Islet of Langerhans (tissue), 1 donor: ENCODE results near the gene BOK.
"Not testable (repeated sequence)": the region's sequence is repeated elsewhere in the genome, so short reads cannot be mapped to it uniquely, and the experiment has no call there.

Source experiments
- FAIRE-seq: peaks from one replicate; lab custom pipeline; 2011; peaks lifted over from hg19 to GRCh38; lab: Jason Lieb, UNC

BOK gene

DNA sequence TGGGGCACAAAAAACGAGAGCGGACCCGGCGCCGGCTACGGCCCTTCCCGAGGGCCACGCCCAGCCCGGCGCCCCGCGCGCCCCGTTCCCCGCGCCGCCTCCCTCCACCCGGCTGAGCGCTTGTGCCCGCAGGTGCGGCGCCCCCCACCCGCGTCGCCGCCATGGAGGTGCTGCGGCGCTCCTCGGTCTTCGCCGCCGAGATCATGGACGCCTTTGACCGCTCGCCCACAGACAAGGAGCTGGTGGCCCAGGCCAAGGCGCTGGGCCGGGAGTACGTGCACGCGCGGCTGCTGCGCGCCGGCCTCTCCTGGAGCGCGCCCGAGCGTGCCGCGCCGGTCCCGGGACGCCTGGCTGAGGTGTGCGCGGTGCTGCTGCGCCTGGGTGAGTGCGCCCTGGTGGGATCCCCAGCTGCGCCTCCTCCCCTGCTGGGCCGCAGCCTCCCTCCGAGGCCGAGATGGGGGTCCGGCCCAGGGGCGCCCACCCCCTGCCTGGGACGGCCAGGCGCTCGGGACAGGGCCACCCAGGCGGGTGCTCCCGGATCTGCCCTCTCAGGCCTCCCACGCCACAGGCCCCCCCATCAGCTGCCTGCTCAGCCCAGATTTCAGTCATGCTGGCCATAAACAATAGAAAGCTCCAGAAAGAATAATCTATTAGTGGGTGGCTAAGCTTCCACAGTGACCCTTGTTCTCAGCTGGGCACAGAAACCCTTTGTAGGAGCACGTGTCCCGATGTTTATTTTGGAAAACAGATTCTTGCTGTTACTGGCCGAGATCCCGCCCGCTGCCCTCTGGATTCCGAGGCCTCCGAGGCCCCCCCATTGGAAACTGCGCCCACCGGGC is 997 bp downstream of the BOK start:
- no peak for FAIRE-seq

DNA sequence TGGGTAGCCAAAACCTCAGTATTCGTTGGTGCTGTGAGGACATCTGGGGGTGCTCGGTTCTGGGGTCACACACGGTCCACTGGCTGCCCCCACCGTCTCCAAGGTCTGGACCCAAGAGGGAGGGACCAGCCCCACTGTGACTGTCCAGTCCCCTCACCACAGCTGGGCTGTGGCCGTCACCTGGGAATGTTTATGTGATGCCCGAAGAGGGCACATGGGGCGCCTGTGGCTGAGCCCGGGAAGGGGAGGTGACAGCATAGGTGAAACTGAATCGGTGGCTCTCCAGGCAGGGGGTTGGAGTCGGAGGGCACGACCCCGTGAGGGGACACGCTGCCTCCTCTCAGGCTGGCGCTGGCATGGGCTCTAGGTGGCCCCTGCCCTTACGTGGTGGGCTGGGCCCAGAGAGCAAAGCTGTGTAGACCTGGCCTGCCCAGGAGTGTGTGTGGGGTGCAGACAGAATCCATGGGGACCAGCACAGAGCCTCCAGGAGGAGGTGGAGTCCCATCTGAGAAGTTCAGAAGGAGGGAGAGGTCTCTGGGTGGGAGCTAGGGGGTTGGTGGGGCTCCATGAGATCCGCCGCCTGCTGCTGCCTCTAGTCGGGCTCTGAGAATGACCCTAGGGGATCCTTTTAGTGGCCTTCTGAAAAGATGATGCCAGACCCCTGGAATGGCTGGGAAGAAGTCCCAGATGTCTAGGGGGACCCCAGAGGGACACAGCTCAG is 1.8 kb downstream of the BOK start:
- FAIRE-seq, result no peak

GRCh38 chr2:241560883-241561474 is 2.4 kb downstream of the BOK start:
- no peak for FAIRE-seq

GRCh38 chr2:241561832-241562231 is 3.3 kb downstream of the BOK start:
- FAIRE-seq, result no peak

GRCh38 chr2:241562269-241562891 is 3.8 kb downstream of the BOK start:
- no peak for FAIRE-seq

DNA sequence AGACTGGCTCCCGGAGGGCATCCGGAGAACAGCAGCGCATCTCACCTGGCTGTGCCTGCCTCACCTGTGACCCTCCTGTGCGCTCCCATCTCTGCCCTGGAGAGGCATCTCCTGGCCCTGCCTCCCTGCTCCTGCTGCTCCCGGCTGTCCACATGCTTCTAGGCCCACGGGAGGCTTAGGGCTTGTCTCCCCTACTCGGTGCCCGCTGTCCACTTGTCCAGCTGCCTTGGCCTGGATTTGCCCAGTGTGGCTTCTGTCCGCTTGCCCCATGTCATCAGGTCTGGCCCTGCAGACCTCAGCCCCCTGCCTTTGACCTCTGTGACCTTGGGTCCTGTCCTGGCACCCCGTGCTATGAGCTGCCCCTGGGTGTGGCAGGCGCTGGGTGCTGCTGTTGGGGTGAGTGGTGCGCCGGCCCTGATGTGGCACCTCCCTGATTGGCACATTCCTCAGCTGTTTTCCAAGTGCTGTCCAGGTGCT is 4.5 kb downstream of the BOK start:
- no peak for FAIRE-seq

DNA sequence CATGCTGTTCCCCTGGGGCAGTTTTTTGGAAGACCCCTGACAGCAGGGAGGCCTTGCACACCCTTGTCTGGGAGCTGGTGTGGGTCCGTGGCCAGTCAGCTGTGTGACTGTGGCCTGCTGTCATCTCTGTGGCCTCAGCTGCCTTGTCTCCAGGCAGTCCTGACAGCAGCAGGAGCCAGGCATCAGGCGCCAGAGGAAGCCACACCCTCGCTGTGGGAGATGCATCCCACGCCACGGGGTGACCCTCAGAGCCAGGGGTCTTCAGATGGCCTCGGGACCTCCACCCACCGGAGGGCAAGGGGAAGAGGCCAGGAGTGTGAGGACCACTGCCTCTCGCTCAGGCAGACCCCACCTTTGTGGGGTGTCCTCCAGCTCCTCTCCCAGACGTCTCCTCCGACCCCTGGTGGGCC is 5.0 kb downstream of the BOK start:
- FAIRE-seq, result no peak

DNA sequence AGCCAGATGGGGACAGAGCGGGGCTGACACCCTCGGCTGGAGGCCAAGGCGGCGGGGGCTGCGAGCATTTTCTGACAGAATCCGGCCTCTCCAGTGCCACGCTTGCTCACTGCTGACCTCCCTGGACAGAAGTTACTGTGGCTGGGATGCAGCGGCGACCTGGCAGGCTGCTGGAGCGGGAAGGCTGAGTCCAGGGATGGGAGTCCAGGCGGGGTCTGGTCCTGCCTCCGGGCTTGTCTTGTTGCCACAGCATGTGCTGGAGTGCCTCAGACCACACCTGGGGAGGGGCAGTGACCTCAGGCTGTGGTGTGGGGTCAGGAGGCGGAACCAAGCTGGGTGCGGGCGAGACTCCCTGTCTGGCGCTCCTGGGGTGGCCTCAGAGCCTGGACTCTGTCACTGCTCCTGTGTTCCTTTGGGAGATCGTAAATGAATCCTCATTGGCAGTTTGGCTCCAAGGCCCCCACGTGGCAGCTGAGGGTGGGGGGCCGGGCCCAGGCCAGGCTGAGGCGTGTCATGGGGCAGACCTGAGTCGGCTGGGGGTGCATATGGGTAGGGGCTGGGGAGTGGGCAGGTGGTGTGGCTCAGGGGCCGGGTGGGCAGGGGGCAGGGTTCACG is 5.5 kb downstream of the BOK start:
- FAIRE-seq, result no peak

- FAIRE-seq, result no peak
Measured at GRCh38 chr2:241564596-241565410, 6.3 kb downstream of the BOK start.

- FAIRE-seq, result no peak
Measured at GRCh38 chr2:241565411-241565810, 6.9 kb downstream of the BOK start.

DNA sequence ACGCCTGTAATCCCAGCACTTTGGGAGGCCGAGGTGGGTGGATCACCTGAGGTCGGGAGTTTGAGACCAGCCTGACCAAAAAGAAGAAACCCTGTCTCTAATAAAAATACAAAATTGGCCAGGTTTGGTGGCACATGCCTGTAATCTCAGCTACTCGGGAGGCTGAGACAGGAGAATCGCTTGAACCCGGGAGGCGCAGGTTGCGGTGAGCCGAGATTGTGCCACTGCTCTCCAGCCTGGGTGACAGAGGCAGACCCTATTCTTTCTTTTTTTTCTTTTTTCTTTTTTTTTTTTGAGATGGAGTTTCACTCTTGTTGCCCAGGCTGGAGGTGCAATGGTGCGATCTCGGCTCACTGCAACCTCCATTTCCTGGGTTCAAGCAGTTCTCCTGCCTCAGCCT is 7.5 kb downstream of the BOK start:
- FAIRE-seq, result not testable (repeated sequence)

GRCh38 chr2:241566468-241566867 is 7.9 kb downstream of the BOK start:
- no peak for FAIRE-seq

GRCh38 chr2:241567266-241567665 is 8.7 kb downstream of the BOK start:
- not testable (repeated sequence) for FAIRE-seq

- FAIRE-seq, result no peak
Measured at GRCh38 chr2:241567776-241568175, 9.2 kb downstream of the BOK start.

DNA sequence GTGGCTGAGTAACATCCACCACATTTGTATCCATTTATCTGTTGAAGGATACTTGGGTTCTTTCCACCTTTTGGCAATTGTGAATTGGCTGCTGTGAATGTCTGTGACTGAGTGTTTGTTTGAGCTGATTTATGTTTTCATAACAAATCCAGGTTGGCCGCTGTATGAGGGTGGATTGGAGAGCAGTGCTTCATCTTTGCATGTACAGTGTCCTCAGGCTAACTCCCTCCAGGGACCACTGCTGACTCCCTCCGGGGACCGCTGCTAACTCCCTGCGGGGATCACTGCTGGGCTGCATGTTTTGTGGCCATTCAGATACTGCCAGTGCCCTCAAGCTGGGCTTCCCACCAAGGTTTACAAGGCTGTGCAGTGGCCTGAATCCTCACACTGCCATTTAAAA is 10.2 kb downstream of the BOK start:
- no peak for FAIRE-seq

DNA sequence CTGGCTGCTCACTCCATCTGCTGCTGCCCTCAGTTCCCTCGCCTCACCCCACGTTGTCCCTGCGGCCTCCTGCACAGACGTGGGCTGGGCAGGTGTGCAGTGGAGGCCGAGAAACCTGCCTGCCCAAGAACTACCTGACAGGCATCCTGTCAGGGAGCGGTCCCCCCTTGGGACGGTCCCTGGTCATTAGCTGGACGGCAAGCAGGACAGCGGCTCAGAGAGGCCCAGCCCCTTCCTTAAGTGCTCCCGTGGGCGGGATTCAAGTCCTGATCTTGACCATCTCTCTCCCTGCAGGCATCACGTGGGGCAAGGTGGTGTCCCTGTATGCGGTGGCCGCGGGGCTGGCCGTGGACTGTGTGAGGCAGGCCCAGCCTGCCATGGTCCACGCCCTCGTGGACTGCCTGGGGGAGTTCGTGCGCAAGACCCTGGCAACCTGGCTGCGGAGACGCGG is 11.3 kb downstream of the BOK start:
- no peak for FAIRE-seq

- FAIRE-seq, result no peak
Measured at GRCh38 chr2:241570961-241571581, 12.5 kb downstream of the BOK start.

- FAIRE-seq, result no peak
Measured at GRCh38 chr2:241571821-241572620, 13.5 kb downstream of the BOK start.

DNA sequence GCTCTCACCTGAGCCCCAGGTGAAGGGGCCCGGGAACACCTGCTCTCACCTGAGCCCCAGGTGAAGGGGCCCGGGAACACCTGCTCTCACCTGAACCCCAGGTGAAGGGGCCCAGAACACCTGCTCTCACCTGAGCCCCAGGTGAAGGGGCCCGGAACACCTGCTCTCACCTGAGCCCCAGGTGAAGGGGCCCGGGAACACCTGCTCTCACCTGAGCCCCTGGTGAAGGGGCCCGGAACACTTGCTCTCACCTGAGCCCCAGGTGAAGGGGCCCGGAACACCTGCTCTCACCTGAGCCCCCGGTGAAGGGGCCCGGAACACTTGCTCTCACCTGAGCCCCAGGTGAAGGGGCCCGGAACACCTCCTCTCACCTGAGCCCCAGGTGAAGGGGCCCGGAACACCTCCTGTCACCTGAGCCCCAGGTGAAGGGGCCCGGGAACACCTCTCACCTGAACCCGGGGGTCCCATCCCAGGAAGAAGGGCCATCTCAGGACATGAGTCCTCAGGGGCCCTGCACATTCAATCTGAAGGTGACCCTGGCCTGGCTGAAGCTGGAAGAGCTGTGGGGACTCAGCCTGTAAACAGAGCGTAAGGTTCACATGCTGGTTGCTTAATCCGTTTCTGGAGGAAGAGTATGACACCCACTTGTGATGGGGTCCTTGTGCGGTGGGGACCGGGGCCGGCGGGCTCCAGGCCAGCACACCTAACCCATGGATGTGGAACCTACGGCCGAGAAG is 14.5 kb downstream of the BOK start:
- FAIRE-seq, result not testable (repeated sequence)
